Endothelial cell of umbilical vein (primary cell): Measurements from ENCODE around the gene RPS19BP1. TPM values are rescaled to one million over a fixed set of nuclear protein-coding genes. Genes with fewer than 3 reads are reported as not detected.

Experiments
- BruUV-seq: library from RNA; stranded (reverse); fragments of 400-500 nt; replicated peaks from 2 replicates; lab custom pipeline; 2021; lab: Mats Ljungman, UMichigan
- CTCF ChIA-PET: fragments of 300-600, 350-600 bp; sonication (Branson Sonifier 250); formaldehyde crosslinking; loops from one replicate; lab custom pipeline; 2021; ENCODE audit warnings: antibody characterized with exemption, inconsistent platforms; lab: Charles Lee
- POLR2A ChIA-PET: fragments of 300-600, 350-600 bp; sonication (Branson Sonifier 250); formaldehyde crosslinking; loops from one replicate; lab custom pipeline; 2021; ENCODE audit warnings: antibody characterized with exemption, inconsistent platforms; lab: Charles Lee
- DNase-seq: peaks from one replicate; pipeline ENCODE4 v3.0.0-alpha.2; 2011; ENCODE audit warnings: low read depth, low spot score
- FAIRE-seq: peaks from 2 replicates; lab custom pipeline; 2011; peaks lifted over from hg19 to GRCh38; lab: Jason Lieb, UNC
- H2AFZ ChIP-seq: 2 replicates; pipeline ENCODE4 v1.6.0; 2012; ENCODE audit warnings: low read depth, low read length, control low read depth, inconsistent platforms
- H3K27ac ChIP-seq: 2 replicates; pipeline ENCODE4 v1.5.1; 2011; ENCODE audit warnings: low read depth, mild to moderate bottlenecking, control low read depth, low read length, moderate library complexity; ENCODE audit not compliant: insufficient read depth
- H3K27me3 ChIP-seq, 2 experiments: 2 replicates each; pipeline versions ENCODE4 v1.6.0 to v1.6.1; 2011; ENCODE audit warnings: low read length in 2 of 2, mixed read lengths in 1 of 2; ENCODE audit not compliant: control insufficient read depth in 2 of 2, insufficient read depth in 2 of 2
- H3K36me3 ChIP-seq, 2 experiments: 2 replicates in 1 of 2; 3 replicates in 1 of 2; pipeline ENCODE4 v1.5.1; 2011; ENCODE audit warnings: low read length in 2 of 2, mild to moderate bottlenecking in 1 of 2, moderate library complexity in 1 of 2; ENCODE audit not compliant: control insufficient read depth in 2 of 2, insufficient read depth in 2 of 2; ENCODE audit errors: extremely low read depth in 1 of 2
- H3K4me1 ChIP-seq: 3 replicates; pipeline ENCODE4 v1.5.1; 2011; ENCODE audit warnings: mild to moderate bottlenecking, low read length; ENCODE audit not compliant: control insufficient read depth, insufficient read depth; ENCODE audit errors: extremely low read depth
- H3K4me2 ChIP-seq: 2 replicates; pipeline ENCODE4 v1.6.1; 2011; ENCODE audit warnings: low read length, control low read depth, mixed read lengths; ENCODE audit not compliant: insufficient read depth
- H3K4me3 ChIP-seq, 3 experiments: fragments of 200-600 bp in 1 of 3; sonication (generic), shearing (Covaris generic) in 1 of 3; replicated peaks in 1 of 3; 2 replicates each; pipeline ENCODE4 v1.5.1; 2011 to 2016; ENCODE audit warnings: control low read depth in 3 of 3, low read length in 3 of 3, mild to moderate bottlenecking in 2 of 3, inconsistent platforms in 1 of 3, low read depth in 1 of 3, moderate library complexity in 1 of 3; ENCODE audit not compliant: insufficient read depth in 1 of 3
- H3K79me2 ChIP-seq: 2 replicates; pipeline ENCODE4 v1.6.0; 2012; ENCODE audit warnings: low read length, inconsistent platforms; ENCODE audit not compliant: control insufficient read depth, insufficient read depth
- H3K9ac ChIP-seq: replicated peaks from 2 replicates; pipeline ENCODE3; 2011; ENCODE audit warnings: low read length, control low read depth; ENCODE audit not compliant: insufficient read depth; ENCODE audit errors: extremely low read depth
- H3K9me1 ChIP-seq: replicated peaks from 3 replicates; pipeline ENCODE4 v1.6.0; 2011; ENCODE audit warnings: mild to moderate bottlenecking, low read length; ENCODE audit not compliant: control insufficient read depth, insufficient read depth; ENCODE audit errors: extremely low read depth
- H3K9me3 ChIP-seq: replicated peaks from 2 replicates; pipeline ENCODE4 v1.5.1; 2012; ENCODE audit warnings: low read length, inconsistent platforms; ENCODE audit not compliant: control insufficient read depth, insufficient read depth
- H4K20me1 ChIP-seq: replicated peaks from 2 replicates; pipeline ENCODE3; 2011; ENCODE audit warnings: mild to moderate bottlenecking, low read length; ENCODE audit not compliant: control insufficient read depth, insufficient read depth; ENCODE audit errors: extremely low read depth
- CTCF ChIP-seq, 2 donors: IDR thresholded peaks; 1 replicate in 1 of 2; 2 replicates in 1 of 2; pipeline ENCODE4 v1.5.1; 2011; ENCODE audit warnings: low read length in 2 of 2, mild to moderate bottlenecking in 2 of 2, moderate library complexity in 2 of 2, control low read depth in 1 of 2, inconsistent platforms in 1 of 2, low read depth in 1 of 2; ENCODE audit not compliant: insufficient read depth in 1 of 2; ENCODE audit errors: extremely low read depth in 1 of 2
- EZH2 ChIP-seq: IDR thresholded peaks from 2 replicates; pipeline ENCODE4 v1.6.1; 2012; ENCODE audit warnings: borderline replicate concordance, low read depth, mild to moderate bottlenecking, moderate library complexity, low read length, inconsistent platforms; ENCODE audit not compliant: severe bottlenecking
- FOS ChIP-seq: IDR thresholded peaks from 2 replicates; pipeline ENCODE4 v1.6.1; 2011; ENCODE audit warnings: mild to moderate bottlenecking, low read length, moderate library complexity, borderline replicate concordance; ENCODE audit not compliant: insufficient read depth
- GATA2 ChIP-seq: IDR thresholded peaks from 2 replicates; pipeline ENCODE4 v1.7.0; 2011; ENCODE audit warnings: low read depth, mild to moderate bottlenecking, moderate library complexity, mixed read lengths, low read length; ENCODE audit not compliant: insufficient read length, insufficient read depth
- JUN ChIP-seq: IDR thresholded peaks from 2 replicates; pipeline ENCODE4 v1.6.1; 2011; ENCODE audit warnings: borderline replicate concordance, low read depth; ENCODE audit not compliant: insufficient read length, insufficient read depth
- MAX ChIP-seq: IDR thresholded peaks from 2 replicates; pipeline ENCODE4 v1.6.1; 2011; ENCODE audit not compliant: insufficient read depth, insufficient read length
- MYC ChIP-seq: IDR thresholded peaks from one replicate; pipeline ENCODE4 v1.6.1; 2011; ENCODE audit warnings: mild to moderate bottlenecking, low read depth, low read length
- POLR2A ChIP-seq: IDR thresholded peaks from 2 replicates; pipeline ENCODE4 v1.6.1; 2012; ENCODE audit warnings: low read depth, mild to moderate bottlenecking, control low read depth, low read length
- POLR2AphosphoS5 ChIP-seq: IDR thresholded peaks from 2 replicates; pipeline ENCODE4 v1.6.1; 2012; ENCODE audit warnings: low read depth, mild to moderate bottlenecking, control low read depth, low read length, moderate library complexity; ENCODE audit not compliant: insufficient read depth
- dilution Hi-C: fragments of 300-500 bp; cut with MboI; formaldehyde crosslinking; loops from one replicate; pipeline ENCODE4 v1.15.0; 2019; ENCODE audit warnings: low sequenced_read_pairs; ENCODE audit not compliant: extremely low pct_ligation_motif_present
- intact Hi-C: fragments of 100-400 bp; cut with micrococcal nuclease; formaldehyde crosslinking; loops from one replicate; pipeline ENCODE4 v1.10.0; 2022
- polyA plus RNA-seq, 4 experiments: library from polyadenylated mRNA; depleted of rRNA in 3 of 4; stranded (reverse) in 3 of 4; unstranded in 1 of 4; fragments of >200 nt; gene quantifications; 2 replicates each; pipeline versions ENCODE4 v1.2.1 to v1.2.3, GENCODE V29; 2011 to 2012; ENCODE audit warnings: missing spikeins in 1 of 4
- total RNA-seq: library from RNA; stranded (reverse); gene quantifications from 2 replicates; pipeline ENCODE4 v1.2.3, GENCODE V29; 2021

Gene RPS19BP1
- total and polyA plus RNA-seq, 2 donors (not counting 3 experiments of a cell fraction or from before 2014, with no cell fraction given): 66.6 to 84.3 TPM

- no TSS peak for BruUV-seq
- no peak for DNase-seq
- CTCF ChIA-PET: interaction anchor here (1.2 kb wide), 1 partner anchor 24 kb away, joined by 3 read pairs; no protein-coding TSS in a partner anchor
Measured at GRCh38 chr22:39567135-39567946, 34.8 kb upstream of the RPS19BP1 start.

GRCh38 chr22:39565414-39565944 is 32.9 kb upstream of the RPS19BP1 start:
- no TSS peak for BruUV-seq
- TF ChIP-seq MYC (no peak), FOS (no peak), CTCF (IDR thresholded peaks at IDR 0.05; ENCODE audit: extremely low read depth in 1 of 2, insufficient read depth in 1 of 2, low read depth in 1 of 2, low read length in 2 of 2) (no peak), POLR2AphosphoS5 (no peak), GATA2 (no peak), EZH2 (no peak), POLR2A (no peak), JUN (no peak), MAX (no peak)
- H3K9me3 ChIP-seq: no peaks in the 10 kb centered on the region
- H3K79me2 ChIP-seq: no peaks in the 10 kb centered on the region
- no peak overlapping the region for H2AFZ ChIP-seq
- H3K36me3 ChIP-seq: no peaks in the 10 kb centered on the region
- H3K9me1 ChIP-seq: no peaks in the 10 kb centered on the region
- no peak overlapping the region for H3K4me3 ChIP-seq
- no peak overlapping the region for H3K9ac ChIP-seq
- no peaks in the 10 kb centered on the region for H3K4me1 ChIP-seq
- no peak for FAIRE-seq
- dilution Hi-C loops: loop anchor here (25.0 kb wide), 1 partner anchor 447 kb away; no protein-coding TSS in a partner anchor
- POLR2A ChIA-PET: no interaction called here
- intact Hi-C loops: no loop called here
- CTCF ChIA-PET: interaction anchor here (1.1 kb wide), 1 partner anchor 459 kb away, joined by 3 read pairs; no protein-coding TSS in a partner anchor
- no peak overlapping the region for H3K27ac ChIP-seq
- no peaks in the 10 kb centered on the region for H3K27me3 ChIP-seq
- H3K4me2 ChIP-seq: no peak overlapping the region
- no peaks in the 10 kb centered on the region for H4K20me1 ChIP-seq
- DNase-seq: no peak

More at GRCh38 chr22:39567135-39567946, 34.8 kb upstream of the RPS19BP1 start:
- FAIRE-seq: no peak
- Histone ChIP-seq H3K9me3 (no peaks in the 10 kb centered on the region), H3K36me3 (no peaks in the 10 kb centered on the region), H3K27me3 (no peaks in the 10 kb centered on the region), H3K4me3 (no peak overlapping the region), H3K27ac (no peak overlapping the region), H3K4me1 (no peaks in the 10 kb centered on the region), H2AFZ (no peak overlapping the region), H3K79me2 (no peaks in the 10 kb centered on the region), H3K9ac (no peak overlapping the region), H3K9me1 (no peaks in the 10 kb centered on the region), H4K20me1 (no peaks in the 10 kb centered on the region), H3K4me2 (no peak overlapping the region)
- TF ChIP-seq FOS: no peak
- TF ChIP-seq JUN: no peak
- no peak for TF ChIP-seq MAX
- TF ChIP-seq POLR2A: no peak
- no peak for TF ChIP-seq POLR2AphosphoS5
- intact Hi-C loops (no loop called here), dilution Hi-C loops (loop anchor here (25.0 kb wide), 1 partner anchor 445 kb away; no protein-coding TSS in a partner anchor)
- POLR2A ChIA-PET: no interaction called here
